NCI-H1694 (cell line): ENCODE results near the gene KIF26A.

Experiments used
- DNase-seq: peaks from one replicate; lab custom pipeline; 2025; lab: John Stamatoyannopoulos, UW

The KIF26A gene

DNA sequence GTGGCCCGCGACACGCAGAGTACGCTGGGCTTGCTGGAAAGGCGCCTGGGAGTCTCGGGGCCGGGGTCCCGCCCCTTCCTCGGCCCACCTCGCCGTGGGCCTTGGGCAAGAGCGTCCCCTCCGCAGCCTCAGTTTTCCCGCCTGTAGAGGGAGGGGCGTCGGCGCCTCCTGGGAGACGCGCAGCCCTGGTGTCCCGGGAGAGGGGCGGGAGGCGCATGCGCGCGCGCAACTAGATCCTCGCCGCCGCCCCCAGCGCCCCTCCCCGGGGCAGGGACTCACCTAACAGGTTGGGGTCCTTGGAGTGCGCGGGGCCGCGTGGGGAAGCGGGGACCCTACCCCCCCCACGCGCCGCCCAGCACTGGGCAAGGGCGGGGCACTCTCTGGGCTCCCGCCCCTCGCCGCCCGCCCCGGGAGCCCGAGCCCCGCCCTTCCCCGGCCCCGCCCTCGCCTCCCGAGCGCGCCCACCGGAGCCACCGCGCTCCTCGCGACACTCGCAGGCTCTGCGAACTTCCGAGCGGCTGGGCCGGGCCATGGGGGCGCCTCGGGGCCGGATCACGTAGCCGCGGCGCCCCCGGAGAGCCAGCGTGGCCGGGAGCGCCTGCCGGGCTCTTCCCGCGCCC, at the start of gene KIF26A:
Gene KIF26A, plus strand, starts transcription at position 490 of the 620 bp plus-strand sequence. CDS start 136 bp downstream, outside the sequence.
- peak; percentile 93 for DNase-seq

DNA sequence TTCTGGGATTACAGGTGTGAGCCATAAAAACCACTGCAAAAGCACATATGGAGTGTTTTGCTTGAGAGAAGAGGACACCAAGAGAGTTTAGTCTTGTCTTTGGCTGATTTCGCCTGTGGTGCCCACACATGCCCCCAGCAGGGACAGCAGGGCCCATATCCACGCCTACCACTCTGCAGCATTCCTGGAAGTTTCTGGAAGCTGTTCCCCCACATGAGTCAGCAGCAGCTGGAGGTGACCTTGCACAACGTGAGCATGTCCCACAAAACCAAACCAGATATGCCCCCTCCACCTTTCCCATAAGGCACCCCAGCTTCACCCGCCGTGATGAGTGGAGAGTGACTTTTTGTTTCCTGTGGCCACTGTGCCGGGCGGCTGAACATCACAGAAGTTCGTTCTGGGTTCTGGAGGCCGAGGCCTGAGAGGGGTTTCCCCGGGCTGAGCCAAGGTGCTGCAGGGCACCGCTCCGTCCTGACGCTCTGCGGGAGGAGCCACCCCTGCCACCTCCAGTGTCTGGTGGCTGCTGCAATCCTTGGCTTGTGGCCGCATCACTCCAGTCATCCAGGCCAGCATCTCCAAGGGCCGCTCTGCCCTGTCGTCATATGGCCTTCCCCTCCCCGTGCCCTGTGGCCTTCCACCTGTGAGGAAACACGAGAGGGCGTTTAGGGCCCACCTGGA, 48.2 kb upstream of the KIF26A start:
- DNase-seq = no peak

DNA sequence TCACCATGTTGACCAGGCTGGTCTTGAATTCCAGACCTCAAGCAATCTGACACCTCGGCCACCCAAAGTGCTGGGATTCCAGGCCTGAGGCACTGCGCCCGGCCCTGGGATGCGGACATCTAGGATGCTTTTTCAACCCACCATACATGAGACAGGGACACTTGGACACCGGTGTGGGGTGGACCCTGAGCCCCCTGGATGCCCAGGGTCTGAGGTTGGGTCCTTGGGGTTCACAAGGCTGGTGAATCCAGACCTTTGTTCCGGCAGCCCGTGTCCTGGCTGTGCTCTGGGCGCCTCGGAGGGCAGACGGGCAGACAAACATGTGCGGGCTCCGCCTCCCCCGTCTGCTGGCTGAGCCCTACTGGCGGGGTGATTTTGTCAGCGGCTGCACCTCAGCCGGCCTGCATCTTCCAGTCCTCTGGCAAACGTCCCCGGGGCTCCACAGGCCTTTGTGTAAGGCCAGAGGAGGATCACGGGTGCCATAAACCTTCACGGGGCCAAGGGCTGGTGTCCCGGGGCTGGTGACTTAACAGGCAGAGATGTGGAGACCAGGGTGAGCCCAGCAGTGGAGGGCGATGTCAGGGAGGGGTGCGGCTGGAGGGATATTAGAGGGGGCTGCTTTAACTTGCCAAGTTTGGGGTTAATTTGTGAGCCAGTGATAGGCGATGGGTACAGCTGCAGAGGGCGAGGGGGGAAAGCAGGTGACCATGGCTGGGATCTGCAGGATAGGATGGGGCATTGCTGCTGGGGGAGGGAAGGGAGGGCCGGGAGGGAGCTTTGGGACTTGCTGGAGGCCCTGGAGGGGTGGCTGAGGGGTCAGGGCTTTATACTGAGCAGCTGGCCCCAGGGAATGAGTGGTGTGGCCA, 47.1 kb upstream of the KIF26A start:
- DNase-seq = peak; percentile 30

DNA sequence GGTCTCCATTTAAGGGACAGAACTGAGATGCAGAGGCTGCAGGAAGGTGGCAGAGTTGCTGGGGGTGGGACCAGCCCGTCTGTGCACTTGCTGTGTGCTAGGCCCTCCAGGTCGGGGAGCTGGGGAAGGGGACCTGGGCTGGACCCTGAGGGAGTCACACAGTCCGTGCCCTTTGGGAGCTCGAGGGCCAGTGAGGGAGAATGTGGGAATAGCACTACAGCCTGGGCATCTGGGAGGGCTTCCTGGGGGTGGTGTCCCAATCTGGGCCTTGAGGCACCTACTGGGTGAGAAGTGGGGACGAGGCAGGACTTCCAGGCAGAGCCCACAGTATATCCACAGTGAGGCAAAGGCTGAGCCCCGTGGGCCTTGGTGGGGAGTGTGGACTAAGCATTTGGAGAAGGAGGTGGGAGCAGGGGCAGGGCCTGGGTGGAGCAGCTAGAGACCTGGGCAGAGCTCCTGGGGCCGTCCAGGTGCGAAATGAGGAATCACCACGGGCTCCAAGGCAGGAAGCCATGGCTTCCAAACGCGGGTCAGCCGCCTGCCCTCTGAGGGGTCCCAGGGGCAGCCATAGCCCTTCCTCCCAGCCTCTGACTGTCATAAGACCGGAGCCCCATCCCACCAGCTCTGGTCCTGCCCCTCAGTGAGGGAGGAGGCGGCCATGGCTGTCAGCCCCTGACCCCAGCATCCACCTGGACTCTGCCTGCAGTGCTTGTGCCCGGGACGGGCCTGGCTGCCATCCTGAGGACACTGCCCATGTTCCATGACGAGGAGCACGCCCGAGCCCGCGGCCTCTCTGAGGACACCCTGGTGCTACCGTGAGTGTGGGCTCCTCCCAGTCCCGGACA, 46.2 kb upstream of the KIF26A start:
- DNase-seq = no peak

DNA sequence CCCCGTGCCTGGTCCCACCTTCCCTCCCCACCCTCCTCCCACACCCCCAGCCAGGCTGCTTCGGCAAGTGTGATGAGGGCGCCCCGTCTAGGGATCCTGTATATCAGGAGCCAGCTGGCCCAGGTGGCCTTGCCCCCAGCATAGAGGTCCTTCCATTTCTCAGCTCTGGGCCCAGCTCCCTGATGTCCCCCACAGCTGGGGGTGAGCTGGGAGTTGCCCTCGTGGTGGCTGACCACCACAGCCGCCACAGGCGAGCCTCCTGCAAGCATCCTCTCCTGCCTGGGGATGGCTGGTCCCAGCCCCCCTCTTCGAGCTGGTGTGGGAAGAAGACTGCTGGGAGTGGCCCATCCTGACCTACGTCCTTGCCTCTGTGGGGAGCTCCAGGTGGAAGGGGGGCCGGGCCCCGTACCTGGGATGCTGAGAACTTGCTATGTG, 45.4 kb upstream of the KIF26A start:
- no peak for DNase-seq

DNA sequence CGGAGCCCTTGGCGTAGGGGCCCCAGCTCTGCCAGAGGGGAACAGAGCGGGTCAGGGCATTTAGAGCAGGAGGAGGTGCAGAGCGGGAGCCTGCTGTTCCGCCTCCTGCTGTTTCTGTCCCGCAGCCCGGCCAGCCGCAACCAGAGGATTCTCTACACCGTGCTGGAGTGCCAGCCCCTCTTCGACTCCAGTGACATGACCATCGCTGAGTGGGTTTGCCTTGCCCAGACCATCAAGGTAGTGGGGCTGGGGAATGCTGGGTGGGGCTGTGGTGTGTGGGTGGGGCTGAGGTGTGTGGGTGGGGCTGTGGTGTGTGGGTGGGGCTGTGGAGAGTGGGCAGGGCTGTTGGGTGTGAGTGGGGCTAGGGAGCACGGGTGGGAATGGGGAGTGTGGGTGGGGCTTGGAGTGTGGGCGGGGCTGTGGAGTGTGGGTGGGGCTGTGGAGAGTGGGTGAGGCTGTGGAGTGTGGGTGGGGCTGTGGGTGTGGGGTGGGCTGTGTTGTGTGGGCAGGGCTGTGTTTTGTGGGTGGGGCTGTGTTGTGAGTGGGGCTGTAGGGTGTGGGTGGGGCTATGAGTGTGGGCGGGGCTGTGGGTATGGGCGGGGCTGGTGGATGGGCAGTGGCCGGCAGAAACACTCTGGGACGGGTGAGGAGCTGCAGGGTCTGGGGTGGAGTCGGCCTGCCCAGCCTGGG, 44.9 kb upstream of the KIF26A start:
- DNase-seq = no peak

DNA sequence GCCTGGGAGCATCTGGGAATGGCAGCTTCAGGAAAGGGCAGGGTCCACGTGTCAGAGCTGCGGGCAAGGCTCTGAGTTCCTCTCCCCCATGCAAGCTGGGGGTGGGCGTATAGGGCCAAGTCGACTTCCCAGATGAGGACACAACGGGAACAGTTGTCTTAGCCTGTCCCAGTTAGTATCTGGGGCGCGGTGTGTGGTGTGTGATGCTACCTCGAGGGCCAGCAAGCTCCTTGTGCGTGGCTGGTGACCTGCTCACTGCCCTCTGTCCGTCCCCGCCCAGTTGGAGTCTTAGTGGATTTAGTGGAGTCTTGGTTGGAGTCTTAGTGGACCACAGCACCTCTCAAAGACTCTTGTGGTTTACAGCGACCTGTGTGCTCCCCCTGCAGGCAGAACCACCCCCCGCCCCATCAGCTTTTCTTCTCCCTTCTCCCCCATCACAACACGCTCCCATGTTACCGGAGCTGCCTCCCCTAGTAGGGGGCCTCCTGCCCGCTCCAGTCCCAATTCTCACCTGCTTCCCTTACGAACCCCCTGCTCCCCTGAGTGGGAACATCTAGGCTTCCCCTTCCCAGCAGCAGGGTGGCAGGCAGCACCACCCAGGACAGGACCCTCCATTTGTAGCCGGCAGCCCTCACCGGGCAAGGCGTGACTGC, 44.2 kb upstream of the KIF26A start:
- DNase-seq = peak; percentile 29

DNA sequence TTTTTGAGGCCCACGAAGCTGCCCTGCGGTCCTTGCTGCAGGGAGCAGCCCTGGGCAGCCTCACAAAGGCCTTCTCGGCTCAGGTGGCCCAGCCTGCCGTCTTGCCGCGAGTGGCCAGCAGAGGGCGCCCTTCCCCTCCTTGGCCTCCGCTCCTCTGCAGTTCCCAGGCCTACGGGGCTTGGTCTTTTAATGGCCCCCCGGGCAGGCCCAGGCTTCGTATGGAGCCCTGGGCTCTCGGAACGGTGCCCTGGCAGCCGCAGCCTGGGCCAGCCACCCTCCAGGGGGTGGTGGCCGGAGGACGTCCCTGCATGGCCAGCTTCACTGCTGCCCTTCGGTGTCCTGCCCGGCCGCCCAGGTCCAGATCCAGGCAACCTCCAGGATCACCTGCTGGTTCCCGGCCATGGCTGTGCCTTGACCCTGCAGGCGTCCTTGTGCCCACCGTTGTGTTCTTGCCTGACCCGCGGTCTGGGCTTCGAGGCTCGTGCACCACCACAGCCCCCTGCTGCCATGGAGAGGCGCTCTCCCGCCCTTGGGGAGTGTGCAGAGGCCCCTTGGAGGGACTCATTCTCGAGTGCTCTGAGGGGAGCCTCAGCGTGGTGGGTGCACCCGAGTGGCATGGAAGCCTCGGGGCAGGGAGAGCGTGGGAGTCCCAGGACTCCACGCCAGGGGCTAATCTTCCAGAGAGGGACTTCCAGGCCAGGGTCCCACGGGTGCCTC, 43.5 kb upstream of the KIF26A start:
- peak; percentile 90 for DNase-seq

DNA sequence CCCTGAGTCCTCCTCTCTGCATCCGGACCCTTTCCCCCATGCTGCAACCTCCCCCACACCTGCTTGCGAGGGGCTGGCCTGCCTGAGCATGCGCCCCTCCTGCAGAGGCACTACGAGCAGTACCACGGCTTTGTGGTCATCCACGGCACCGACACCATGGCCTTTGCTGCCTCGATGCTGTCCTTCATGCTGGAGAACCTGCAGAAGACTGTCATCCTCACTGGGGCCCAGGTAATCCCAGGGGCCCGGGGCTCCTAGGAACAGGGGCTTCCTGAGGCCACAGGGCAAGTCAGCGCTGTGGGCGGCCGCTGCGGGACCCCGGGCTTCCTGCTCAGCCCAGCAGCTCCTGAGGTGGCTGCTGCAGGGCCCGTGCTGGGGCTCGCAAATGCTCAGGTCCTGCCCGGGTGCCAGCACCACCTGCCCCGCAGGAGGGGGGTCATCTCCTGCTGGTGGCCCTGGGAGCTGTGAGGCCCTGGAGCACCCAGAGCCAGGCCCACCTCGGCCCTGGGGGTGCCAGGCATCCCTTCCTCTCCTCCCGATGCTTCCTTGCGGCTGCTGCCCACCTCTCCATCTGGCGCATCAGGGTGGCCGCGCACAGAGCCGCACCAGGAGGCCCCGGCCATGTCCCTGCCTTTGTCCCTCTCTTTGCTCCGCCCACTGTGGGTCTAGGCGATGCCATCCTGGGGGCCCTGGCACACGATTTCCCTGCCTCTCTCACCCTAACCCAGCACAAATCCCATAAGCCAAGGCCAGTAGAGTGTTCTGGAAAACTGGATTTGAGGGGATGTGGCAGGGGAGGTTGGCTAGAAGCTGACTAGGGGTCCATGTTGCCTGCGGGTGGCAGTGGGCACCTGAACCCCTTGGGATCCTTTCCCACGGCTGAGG, 42.7 kb upstream of the KIF26A start:
- no peak for DNase-seq

DNA sequence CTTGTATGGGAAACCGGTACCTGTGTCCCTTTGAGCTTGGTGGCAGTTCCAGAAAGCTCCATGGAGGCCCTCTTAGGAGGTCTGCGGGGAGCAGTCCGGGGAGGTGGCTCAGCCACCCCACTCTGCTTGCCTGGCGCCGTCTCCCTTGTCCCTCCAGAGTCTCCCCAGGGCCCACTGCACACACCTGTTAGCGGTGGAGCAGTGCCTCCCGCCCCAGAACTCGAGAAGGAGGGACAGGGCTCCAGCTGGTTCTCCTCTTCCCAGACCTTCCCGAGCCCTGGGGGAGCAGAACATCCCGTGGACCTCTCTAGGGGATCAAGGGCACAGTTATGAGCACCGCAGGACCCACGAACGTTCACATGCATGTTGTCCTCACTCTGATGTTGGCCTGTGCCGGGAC, 42.1 kb upstream of the KIF26A start:
- DNase-seq = no peak

DNA sequence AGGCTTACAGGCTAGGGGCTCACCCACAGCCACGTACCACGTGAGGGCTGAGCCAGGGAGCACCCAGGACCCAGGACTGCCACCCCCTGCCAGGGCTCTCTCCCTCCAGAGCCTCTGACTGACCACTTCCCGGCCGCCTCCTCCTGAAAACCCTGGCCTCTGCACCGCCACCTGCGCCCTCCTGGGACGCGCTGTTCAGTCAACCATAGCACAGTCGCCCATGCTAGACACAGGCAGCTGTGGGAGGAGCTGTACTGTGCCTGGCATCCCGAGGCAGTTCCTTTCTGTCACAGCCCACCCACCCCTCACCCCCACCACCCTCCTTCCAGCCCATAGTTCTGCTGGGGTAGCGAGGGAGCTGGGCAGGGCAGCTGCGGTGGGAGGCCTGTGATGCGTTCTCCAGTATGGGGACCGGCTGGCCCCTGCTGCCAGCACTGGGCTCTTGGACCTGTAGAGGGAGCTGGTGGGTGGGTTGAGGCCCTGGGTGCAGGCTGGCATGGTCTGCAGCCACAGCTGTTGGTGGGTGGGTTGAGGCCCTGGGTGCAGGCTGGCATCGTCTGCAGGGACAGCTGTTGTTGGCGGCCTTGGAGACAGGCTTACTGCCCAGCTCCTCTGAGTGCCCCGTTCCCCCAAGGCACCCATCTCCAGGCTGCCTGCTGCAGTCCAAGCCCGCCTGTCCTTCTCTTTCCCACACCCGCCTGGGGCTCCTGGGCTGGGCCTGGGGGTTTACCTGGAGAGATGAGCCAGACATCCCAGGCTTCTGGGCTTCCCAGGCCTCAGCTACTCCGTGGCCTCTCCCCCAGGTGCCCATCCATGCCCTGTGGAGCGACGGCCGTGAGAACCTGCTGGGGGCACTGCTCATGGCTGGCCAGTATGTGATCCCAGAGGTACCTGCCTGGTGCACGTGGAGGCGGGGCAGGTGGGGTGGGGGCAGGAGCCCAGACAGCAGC, 41.4 kb upstream of the KIF26A start:
- peak; percentile 97 for DNase-seq

DNA sequence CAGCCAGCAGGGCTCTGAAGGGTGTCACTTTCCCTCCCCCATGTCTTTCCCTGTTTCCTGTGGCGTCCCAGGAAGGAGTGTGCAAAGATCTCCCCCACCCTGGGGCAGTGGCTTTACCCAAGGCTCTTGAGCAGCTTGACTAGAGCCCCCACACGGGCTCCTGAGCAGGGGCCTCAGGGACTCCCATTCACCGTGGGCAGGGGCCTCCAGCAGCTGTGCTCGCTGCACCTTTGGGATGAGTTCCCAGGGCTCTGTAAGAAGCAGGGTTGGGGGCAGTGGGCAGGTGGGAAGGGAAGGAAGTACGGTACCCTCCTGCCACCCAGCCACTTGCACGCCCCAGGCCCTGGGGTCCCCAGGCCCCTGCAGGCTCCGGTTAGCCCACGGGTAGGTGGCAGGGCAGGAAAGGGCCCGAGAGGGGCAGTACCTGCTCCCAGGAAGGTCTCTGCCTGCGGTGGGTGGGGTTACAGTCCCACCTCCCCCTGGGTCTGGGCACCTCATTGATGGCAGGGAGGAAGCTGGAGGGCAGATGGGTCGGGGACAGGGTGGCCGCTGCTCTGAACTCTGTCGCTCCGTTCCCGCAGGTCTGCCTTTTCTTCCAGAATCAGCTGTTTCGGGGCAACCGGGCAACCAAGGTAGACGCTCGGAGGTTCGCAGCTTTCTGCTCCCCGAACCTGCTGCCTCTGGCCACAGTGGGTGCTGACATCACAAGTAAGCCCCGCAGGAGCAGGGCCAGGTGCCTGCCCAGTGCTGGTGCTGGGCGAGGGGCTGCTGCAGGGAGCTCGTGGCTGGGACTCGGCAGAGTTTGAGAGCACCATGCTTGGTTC, 39.9 kb upstream of the KIF26A start:
- no peak for DNase-seq

DNA sequence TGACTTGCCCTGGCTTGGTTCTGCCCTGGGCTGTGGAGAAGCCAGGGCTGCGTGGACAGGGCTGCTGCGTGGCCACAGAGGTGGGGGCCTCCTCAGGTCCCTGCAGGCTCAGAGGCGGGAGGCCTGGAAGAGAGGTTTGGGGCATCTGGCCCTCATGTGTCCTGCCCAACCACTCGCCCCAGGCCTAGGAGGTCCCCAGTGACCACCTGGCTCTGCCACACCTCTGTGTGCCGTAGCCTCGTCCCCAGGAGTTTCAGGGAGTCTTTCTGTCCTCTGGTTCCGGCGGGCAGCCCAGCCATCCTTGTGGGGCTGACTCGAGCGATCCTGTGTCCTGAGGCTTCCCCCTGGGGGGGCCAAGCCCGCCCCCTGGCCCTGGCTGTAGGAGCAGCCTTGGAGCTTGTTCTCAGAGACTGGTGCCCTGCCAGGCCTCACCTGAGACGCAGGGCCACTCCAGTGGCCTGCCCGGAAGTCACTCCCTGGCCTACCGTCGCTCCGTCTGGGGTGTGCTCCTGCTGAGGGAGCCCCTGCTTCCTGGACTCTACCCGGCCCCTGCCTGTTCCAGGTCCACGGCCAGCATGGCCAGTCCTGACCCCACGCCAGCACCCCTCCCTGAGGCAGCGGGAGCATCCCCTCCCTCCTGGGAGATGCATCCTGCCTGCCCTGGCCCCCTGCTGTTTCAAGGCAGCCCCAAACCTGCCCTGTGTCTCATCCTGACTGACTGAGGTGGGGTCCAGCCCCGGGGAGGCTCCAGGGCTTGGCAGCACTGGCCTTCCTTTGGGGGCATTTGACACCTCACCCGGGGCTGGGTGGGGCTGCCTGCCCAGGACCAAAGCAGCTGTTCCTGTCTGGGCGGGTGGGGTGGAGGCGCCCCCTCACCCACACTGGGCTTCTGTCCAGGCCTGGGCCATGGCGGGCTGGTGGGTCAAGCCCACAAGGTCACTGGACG, 39.0 kb upstream of the KIF26A start:
- DNase-seq = no peak

DNA sequence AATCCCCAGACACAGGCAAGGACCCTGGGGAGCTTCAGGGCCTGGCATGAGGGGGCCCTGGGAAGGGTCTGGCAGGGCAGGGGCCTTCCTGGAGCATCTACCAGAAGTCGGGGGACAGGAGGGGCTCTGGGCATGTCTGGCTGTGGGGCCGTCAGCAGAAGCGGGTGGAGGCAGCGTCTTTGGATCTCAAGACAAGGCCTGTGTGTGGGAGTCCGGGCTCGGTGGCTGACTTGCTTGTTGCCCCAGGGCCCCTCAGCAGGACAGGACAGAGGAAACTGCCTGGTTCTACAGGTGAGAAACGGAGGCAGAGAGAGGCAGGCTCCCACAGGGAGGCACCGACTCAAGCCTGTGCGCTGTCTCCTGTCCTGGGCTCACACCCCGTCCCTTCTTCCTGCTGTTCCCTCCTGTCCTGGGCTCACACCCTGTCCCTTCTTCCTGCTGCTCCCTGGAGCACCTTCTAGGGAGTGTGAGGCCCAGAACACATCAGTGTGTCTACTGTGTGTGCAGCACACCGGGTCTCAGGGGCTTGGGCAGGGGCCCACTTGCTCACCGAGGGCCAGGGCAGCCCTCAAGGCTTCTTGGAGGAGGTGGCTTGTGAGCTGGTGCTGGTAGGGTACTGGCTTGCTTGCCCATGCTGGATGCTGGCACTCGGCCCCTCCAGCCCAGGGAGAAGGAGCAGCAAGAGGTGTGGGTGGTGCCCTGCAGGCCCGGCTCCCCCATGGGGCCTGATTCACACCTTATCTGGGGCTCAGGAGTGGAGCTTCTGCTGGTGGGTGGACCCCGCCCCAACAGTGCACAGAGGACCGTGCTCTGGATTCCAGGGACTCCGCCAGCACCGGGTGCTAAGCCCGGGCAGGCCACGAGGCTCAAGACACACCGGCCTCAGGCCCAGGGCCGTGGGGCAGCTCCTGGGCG, 38.0 kb upstream of the KIF26A start:
- DNase-seq = no peak

DNA sequence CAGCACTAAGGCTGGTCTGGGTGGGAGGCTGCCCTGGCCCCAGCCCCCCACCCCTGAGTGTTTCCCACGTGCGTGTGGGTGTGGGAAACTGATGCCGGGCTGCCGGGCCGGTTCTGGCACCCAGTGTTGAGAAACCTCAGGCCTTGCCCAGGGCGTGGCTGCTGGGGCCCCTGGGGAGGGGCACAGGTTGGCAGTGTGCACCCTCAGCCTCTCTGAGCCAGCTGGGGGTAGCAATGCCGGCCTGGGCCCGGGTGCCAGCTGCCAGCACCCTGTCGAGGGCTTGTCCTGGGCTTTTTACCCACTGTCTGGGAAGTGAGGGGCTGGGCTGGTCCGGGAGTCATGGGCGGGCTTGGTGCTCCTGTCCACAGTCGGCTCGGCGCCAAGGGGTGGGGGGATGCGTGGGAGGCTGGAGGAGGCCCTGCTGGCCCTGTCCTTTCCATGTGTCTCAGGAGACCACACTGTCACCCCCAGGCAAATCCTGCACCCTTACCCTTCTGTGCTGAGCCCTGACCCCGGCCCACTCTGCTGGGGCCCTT, 37.2 kb upstream of the KIF26A start:
- no peak for DNase-seq
